ENCODE data around the gene TNK2.

- TF ChIP-seq, protein P1, sequence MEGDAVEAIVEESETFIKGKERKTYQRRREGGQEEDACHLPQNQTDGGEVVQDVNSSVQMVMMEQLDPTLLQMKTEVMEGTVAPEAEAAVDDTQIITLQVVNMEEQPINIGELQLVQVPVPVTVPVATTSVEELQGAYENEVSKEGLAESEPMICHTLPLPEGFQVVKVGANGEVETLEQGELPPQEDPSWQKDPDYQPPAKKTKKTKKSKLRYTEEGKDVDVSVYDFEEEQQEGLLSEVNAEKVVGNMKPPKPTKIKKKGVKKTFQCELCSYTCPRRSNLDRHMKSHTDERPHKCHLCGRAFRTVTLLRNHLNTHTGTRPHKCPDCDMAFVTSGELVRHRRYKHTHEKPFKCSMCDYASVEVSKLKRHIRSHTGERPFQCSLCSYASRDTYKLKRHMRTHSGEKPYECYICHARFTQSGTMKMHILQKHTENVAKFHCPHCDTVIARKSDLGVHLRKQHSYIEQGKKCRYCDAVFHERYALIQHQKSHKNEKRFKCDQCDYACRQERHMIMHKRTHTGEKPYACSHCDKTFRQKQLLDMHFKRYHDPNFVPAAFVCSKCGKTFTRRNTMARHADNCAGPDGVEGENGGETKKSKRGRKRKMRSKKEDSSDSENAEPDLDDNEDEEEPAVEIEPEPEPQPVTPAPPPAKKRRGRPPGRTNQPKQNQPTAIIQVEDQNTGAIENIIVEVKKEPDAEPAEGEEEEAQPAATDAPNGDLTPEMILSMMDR (tag by site-specific recombination; IDR thresholded peaks at IDR 0.05): no peak
- TF ChIP-seq YY1 (tag by site-specific recombination; IDR thresholded peaks at IDR 0.05) (no peak), SCRT2 (tag by site-specific recombination; IDR thresholded peaks at IDR 0.05) (no peak)
Measured at GRCh38 chr3:195932418-195933043, 24.2 kb upstream of the TNK2 start.

All from HEK293 (cell line).